Neural cell (in vitro differentiated cells): ENCODE results near the gene MED15.

Experiments used
- EP300 ChIP-seq: fragments of 450-650 bp; conservative IDR thresholded peaks from 2 replicates; pipeline ENCODE4 v1.6.1; 2014; ENCODE audit warnings: antibody characterized with exemption, mild to moderate bottlenecking, moderate library complexity; ENCODE audit not compliant: poor library complexity, severe bottlenecking
- EZH2 ChIP-seq: fragments of 200-600, 300-800 bp; shearing (Covaris generic), sonication (generic); IDR thresholded peaks from 2 replicates; pipeline ENCODE4 v1.6.1; 2014; ENCODE audit warnings: antibody characterized with exemption, low read length, borderline replicate concordance, mild to moderate bottlenecking; ENCODE audit not compliant: insufficient read depth, poor library complexity, severe bottlenecking
- MXI1 ChIP-seq: fragments of 450-650 bp; conservative IDR thresholded peaks from 2 replicates; pipeline ENCODE4 v1.6.1; 2014; ENCODE audit warnings: antibody characterized with exemption, mild to moderate bottlenecking; ENCODE audit not compliant: poor library complexity, severe bottlenecking
- POLR2AphosphoS5 ChIP-seq: IDR thresholded peaks from 2 replicates; pipeline ENCODE4 v1.6.1; 2012
- RAD21 ChIP-seq: fragments of 450-650 bp; conservative IDR thresholded peaks from 2 replicates; pipeline ENCODE4 v1.6.1; 2014; ENCODE audit warnings: antibody characterized with exemption, mild to moderate bottlenecking, moderate library complexity
- REST ChIP-seq: IDR thresholded peaks from 2 replicates; pipeline ENCODE4 v1.6.1; 2012; ENCODE audit warnings: borderline replicate concordance
- SMC3 ChIP-seq: fragments of 450-650 bp; conservative IDR thresholded peaks from 2 replicates; pipeline ENCODE4 v1.6.1; 2014; ENCODE audit warnings: antibody characterized with exemption, mild to moderate bottlenecking, moderate library complexity; ENCODE audit not compliant: poor library complexity
- TAF1 ChIP-seq: IDR thresholded peaks from 2 replicates; pipeline ENCODE4 v1.6.1; 2012; ENCODE audit warnings: low read depth
- TF ChIP-seq, protein P1 (sequence below): fragments of 450-650 bp; IDR thresholded peaks from 2 replicates; pipeline ENCODE4 v1.5.1; 2014; ENCODE audit warnings: antibody characterized with exemption, mild to moderate bottlenecking, moderate library complexity; ENCODE audit not compliant: poor library complexity, severe bottlenecking

- TF ChIP-seq EZH2 (no peak), MXI1 (no peak), SMC3 (no peak), POLR2AphosphoS5 (no peak), EP300 (no peak), REST (no peak), TAF1 (no peak), RAD21 (no peak)
- TF ChIP-seq, protein P1, sequence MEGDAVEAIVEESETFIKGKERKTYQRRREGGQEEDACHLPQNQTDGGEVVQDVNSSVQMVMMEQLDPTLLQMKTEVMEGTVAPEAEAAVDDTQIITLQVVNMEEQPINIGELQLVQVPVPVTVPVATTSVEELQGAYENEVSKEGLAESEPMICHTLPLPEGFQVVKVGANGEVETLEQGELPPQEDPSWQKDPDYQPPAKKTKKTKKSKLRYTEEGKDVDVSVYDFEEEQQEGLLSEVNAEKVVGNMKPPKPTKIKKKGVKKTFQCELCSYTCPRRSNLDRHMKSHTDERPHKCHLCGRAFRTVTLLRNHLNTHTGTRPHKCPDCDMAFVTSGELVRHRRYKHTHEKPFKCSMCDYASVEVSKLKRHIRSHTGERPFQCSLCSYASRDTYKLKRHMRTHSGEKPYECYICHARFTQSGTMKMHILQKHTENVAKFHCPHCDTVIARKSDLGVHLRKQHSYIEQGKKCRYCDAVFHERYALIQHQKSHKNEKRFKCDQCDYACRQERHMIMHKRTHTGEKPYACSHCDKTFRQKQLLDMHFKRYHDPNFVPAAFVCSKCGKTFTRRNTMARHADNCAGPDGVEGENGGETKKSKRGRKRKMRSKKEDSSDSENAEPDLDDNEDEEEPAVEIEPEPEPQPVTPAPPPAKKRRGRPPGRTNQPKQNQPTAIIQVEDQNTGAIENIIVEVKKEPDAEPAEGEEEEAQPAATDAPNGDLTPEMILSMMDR: no peak
These were observed 70.8 kb downstream of the MED15 start for GRCh38 chr22:20578192-20578591.
